IPS DF 4.7 (cell line): ENCODE results near the gene ZNF581.

Experiments used
- DNase-seq: peaks from one replicate; pipeline ENCODE4 v3.0.0-alpha.2; 2013; ENCODE audit warnings: low spot score; ENCODE audit errors: extremely low read depth

ZNF581 gene

DNA sequence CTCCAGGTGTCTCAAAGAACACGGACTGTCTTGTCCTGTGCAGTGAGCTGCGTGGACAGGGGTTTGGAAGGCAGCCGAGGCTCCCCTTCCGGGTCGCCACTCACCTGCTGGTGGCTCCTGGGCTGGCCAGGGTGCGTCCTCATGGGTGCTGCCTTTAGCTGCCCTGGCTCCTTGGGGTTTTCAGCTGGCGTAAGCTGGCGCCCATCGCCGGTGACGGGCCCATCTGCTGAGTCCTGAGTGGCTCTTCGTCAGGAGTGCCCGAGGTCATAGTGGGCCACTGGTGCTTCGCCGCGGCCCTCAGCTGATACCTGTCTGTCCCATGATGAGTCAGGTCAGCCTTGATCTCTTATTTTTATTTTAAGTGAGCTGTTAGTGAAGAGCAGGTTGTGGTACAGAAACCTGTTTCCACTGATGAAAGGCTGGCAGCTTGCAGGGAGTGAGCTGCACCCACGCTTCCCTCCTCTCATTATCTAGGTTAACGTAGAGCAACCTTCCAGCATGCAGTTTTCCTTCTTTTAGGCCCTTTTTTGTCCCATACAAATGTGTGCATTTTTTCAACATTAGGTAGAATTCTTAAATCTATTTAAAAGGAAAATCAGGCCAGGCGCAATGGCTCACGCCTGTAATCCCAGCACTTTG is 50.0 kb downstream of the ZNF581 start:
- no peak for DNase-seq

DNA sequence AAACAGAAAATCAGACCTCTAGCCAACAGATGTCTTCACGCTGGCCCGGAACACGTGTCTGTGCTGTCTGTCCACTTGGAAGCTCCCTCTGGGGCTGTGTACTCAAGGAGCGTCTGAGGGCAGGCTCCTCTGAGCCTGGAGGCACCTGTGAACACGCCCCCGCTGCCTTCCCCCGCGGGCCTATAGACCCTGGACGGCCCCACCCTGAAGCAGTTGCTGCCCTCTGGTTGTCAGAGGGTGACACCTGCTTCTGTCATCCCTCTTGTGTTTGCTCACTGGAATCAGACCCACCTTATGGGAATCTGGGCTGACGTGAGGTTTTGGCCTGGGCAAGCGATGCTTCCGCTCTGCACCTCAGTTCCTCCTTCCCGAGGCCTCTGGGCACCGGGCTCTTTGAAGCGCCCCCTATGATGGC is 50.8 kb downstream of the ZNF581 start:
- DNase-seq: no peak

DNA sequence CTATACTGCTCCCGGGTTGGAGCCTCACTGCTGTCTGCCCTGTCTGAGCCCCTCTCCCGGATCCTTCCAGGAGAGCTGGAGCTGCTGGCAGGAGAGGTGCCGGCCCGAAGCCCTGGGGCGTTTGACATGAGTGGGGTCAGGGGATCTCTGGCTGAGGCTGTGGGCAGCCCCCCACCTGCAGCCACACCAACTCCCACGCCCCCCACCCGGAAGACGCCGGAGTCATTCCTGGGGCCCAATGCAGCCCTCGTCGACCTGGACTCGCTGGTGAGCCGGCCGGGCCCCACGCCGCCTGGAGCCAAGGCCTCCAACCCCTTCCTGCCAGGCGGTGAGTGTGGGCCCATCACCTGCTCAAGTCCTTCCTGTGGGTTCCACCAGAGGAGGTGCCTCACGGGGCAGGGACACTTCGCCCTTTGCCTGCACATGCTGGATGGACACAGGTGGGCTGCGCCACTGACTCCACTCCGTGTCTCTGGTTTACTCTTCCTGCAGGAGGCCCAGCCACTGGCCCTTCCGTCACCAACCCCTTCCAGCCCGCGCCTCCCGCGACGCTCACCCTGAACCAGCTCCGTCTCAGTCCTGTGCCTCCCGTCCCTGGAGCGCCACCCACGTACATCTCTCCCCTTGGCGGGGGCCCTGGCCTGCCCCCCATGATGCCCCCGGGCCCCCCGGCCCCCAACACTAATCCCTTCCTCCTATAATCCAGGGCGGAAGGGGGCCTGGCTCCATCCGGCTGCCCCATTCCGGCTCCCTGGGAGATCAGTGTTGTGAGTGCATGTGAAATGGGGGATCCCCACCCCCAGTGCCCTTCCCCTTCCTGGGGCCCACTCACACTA is 51.4 kb downstream of the ZNF581 start:
- DNase-seq: no peak
